ENCODE data around the gene SBSN. TPM values are rescaled to one million over a fixed set of nuclear protein-coding genes. Genes with fewer than 3 reads are reported as not detected.
A peak's percentile ranks its signal among the peaks of the same experiment; 100 is the strongest.

SBSN gene
- total RNA-seq, 1 donor from 2014 or later: not detected

- ATAC-seq (ENCODE audit: poor library complexity) (no peak), DNase-seq (peak; percentile 22)
- intact Hi-C loops (cut with DNase I): no loop called here
Observed at GRCh38 chr19:35556846-35557538, 28.9 kb upstream of the SBSN start.

GRCh38 chr19:35556025-35556590, 28.0 kb upstream of the SBSN start:
- intact Hi-C loops (cut with DNase I): no loop called here
- DNase-seq: peak; percentile 3
- no peak for ATAC-seq (ENCODE audit: poor library complexity)

DNA sequence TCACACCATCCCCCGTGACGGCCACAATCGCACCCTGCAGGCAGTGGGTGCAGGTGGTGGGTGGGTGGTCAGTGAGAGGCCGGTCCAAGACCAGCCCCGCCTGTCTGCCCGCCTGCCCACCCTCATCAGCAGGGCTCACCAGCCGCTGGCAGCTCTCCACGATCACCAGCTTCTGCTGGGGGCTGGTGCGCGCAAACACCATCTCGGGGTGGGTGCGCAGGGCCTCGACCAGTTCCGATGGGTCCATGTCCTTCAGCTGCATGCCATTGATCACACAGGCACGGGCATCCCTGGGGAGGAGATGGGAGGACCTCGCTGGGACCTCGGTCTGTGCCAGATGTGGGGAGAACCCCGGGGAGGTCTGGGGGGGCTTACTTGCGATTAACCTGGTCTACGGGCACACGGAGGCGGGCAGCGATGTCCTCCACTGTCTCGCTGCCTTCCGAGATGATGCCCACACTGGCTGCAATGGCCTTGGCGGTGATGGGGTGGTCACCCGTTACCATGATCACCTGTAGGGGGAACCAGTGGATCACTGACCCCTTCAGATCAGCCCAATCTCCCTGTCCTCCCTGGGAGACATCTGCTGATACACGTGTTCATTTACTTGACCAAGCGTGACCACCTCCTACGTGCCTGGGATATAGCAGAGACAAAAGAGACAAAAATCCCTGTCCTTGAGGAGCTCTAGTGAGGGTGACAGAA, 27.3 kb upstream of the SBSN start:
- intact Hi-C loops (cut with DNase I): no loop called here
- DNase-seq (no peak), ATAC-seq (ENCODE audit: poor library complexity) (no peak)

DNA sequence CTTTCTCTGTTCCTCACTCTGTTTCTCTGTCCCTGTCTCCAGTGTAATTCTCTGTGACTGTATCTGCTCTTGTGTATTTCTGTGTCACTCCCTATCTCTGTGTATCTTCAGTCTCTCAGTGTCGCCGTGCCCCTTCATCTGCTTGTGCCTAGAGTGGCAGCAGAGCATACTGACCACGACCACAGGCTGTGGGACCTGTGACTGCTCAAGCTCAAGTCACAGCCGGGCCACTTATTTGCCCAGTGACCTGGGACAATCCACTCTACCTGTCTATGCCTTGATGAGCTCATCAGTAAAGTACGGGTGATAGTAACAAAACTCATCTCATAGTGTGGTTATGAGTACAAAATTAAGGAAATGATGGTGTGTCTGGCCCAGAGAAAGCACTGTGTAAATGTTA, 26.0 kb upstream of the SBSN start:
- DNase-seq: no peak
- no peak for ATAC-seq (ENCODE audit: poor library complexity)
- intact Hi-C loops (cut with DNase I): no loop called here

DNA sequence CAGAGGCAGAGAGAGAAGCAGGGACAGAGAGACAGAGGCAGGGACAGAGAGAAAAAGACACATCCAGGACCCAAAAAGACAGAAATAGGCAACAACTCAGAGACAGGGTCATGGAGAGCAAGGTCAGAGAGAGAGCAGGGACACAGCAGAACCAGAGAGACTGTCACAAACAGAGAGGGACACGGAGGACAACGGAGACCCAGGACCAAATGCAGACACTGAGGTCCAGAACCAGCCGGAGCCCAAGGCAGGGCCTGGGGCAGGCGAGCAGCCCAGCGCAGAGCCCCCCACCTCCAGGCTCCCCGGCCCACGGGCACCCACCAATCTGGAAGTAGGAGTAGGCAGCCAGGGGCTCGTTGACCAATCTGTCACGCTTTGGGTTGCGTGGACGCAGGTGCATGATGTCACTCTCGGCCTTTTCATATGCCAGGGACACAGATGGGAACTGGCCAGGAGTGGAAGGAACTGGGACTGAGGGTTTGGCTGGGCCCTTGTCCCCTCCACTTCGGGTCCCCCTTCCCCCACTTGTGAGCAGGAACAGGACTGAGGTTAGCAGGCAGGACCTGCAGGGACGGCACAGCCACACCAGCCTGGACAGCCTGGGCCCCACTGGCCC, 25.4 kb upstream of the SBSN start:
- no peak for ATAC-seq (ENCODE audit: poor library complexity)
- intact Hi-C loops (cut with DNase I): no loop called here
- no peak for DNase-seq

DNA sequence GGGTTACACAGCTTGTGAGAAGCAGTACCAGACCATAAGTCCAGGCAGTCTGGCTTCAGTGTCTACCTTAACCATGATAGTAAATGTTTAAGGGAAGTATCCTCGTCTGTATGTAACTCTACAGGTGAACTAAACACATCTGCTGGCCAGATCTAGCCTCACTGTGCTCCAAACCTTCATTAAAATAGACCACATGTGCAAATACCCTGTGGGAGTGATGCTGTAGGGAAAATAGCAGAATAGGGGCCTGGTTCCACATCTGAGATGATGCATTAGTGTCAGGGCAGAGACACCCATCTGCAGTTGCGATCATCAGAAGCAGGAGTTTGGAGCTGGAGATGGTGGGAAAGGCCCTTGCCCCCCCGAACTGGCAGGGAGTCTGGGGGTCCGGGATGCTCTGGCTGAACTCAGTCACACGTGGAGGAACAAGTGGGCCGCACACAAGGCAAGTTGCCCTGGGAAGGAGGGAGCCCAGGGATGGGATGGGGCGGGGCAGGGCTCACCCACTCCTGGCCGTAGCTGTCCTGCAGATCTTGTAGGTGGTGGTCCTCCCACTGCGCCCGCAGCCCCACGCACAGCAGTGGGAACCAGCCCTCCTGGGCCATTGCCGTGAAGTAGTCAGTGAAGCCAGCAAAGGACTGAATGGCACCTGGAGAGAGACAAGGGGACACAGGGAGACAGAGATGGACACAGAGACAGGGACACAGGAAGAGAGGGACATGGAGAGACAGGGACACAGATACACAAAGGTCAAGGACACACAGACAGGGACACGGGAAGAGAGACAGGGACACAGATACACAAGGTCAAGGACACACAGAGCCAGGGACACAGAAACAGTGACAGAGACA, 24.6 kb upstream of the SBSN start:
- no peak for DNase-seq
- intact Hi-C loops (cut with DNase I): no loop called here

GRCh38 chr19:35551091-35551810, 23.1 kb upstream of the SBSN start:
- no peak for DNase-seq
- ATAC-seq (ENCODE audit: poor library complexity): no peak
- intact Hi-C loops (cut with DNase I): no loop called here

More for the DNA sequence above, 24.6 kb upstream of the SBSN start:
- no peak for ATAC-seq (ENCODE audit: poor library complexity)

DNA sequence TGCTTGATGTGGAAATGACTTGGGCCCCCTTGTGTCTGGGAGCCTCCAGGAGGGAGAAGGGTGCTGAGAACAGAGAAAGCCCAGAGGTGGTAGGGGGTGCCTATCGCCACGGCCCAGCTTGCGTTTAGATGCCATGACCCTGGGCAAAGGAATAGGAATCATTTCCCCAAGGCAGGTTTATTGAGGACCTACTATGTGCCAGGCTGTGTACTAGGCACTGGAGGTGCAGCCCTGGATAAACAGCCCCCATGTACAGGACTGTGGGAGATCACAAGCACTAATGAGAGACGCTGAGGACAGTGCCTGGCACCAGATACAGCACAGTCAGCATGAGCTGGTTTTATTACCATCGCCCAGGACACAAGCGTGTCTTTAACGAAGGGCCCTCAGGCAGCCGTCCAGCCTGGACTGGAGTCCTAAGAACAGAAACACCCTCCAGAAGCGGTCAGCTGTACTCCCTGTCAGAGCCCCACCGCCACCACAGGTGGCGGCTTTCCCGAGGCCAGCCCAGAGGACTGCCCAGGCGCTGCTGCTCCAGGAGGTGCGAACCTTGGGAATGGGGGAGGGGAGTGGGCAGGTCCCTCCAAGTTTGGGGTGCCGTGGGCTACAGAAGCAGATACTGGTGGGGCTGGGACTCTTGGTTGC, 21.9 kb upstream of the SBSN start:
- DNase-seq (no peak), ATAC-seq (ENCODE audit: poor library complexity) (no peak)
- intact Hi-C loops (cut with DNase I): loop anchor here (10.0 kb wide), 1 partner anchor 165 kb away; the partner anchor contains the start of gene KMT2B

- DNase-seq: no peak
- intact Hi-C loops (cut with DNase I): loop anchor here (10.0 kb wide), 1 partner anchor 166 kb away; the partner anchor contains the start of gene KMT2B
- no peak for ATAC-seq (ENCODE audit: poor library complexity)
Observed at GRCh38 chr19:35549174-35549788, 21.2 kb upstream of the SBSN start.

- ATAC-seq (ENCODE audit: poor library complexity): no peak
- intact Hi-C loops (cut with DNase I): loop anchor here (10.0 kb wide), 1 partner anchor 168 kb away; the partner anchor contains the start of gene KMT2B
- no peak for DNase-seq
Observed at GRCh38 chr19:35546532-35546931, 18.4 kb upstream of the SBSN start.

- intact Hi-C loops (cut with DNase I): loop anchor here (10.0 kb wide), 1 partner anchor 169 kb away; the partner anchor contains the start of gene KMT2B
- ATAC-seq (ENCODE audit: poor library complexity) (peak; percentile 40), DNase-seq (peak; percentile 52)
Observed at GRCh38 chr19:35545855-35546381, 17.8 kb upstream of the SBSN start.

- ATAC-seq (ENCODE audit: poor library complexity) (peak; percentile 100), DNase-seq (peak; percentile 97)
- intact Hi-C loops (cut with DNase I): loop anchor here (10.0 kb wide), 1 partner anchor 170 kb away; the partner anchor contains the start of gene KMT2B
Observed at GRCh38 chr19:35545001-35545854, 17.1 kb upstream of the SBSN start, which contains the start of gene TMEM147. TMEM147 (plus strand) TSS chr19:35545626; CDS start chr19:35545740, 114 bp downstream.

DNA sequence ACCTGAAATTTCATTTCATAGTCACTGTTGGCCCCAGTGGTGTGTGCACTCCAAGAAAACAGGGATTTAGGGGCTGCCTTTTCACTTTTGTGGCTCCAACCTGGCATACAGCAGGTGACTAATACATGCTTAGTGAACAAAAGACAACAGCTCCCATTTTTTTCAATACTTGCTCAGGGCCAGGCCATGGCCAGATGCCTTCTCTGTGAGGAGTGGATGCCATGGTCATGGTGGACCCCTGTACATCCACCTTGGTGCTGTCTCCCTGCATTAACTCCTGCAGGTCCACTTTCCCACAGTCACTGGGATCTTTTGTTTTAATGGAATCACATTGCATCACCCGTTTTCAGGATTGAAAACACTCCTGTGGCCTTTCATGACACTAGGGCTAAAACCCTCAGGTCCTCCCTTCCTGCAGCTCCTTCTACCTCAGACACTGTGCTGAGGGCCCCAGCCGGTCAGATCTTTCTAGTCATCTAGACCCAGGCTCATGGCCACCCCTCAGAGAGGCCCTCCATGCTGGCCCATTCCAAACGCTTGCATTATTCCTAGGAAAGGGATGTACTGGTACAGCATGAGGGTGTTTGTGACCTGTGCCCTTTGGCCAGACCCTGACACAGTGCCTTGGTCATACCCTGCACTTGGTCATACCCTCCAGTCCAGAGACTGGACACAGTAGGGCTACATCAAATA, 16.1 kb upstream of the SBSN start:
- DNase-seq: no peak
- no peak for ATAC-seq (ENCODE audit: poor library complexity)
- intact Hi-C loops (cut with DNase I): loop anchor here (10.0 kb wide), 1 partner anchor 171 kb away; the partner anchor contains the start of gene KMT2B

- ATAC-seq (ENCODE audit: poor library complexity) (no peak), DNase-seq (no peak)
- intact Hi-C loops (cut with DNase I): loop anchor here (10.0 kb wide), 1 partner anchor 171 kb away; the partner anchor contains the start of gene KMT2B
Observed at GRCh38 chr19:35543280-35544109, 15.4 kb upstream of the SBSN start.

Data from Right ventricle myocardium superior (tissue), 1 donor.